Frontal cortex (tissue), 4 donors: ENCODE data around the gene YBX2. TPM values are rescaled to one million over a fixed set of nuclear protein-coding genes. Genes with fewer than 3 reads are reported as not detected.
"Not testable (repeated sequence)": the region's sequence is repeated elsewhere in the genome, so short reads cannot be mapped to it uniquely, and the experiment has no call there.

Experiments used
- DNase-seq, 2 donors: peaks; one replicate each; pipeline ENCODE4 v3.0.0; 2012; ENCODE audit warnings: low spot score in 2 of 2
- FAIRE-seq: peaks from 2 replicates; lab custom pipeline; 2012; peaks lifted over from hg19 to GRCh38; lab: Jason Lieb, UNC
- total RNA-seq: library from RNA; depleted of rRNA; stranded (reverse); fragments of >200 nt; gene quantifications from one replicate; pipeline ENCODE4 v1.2.3, GENCODE V29; 2014
- donor health status: control.
- donor health status: control.
- donor health status: control.

YBX2 gene
- total RNA-seq, 1 donor from 2014 or later, result 1.2 TPM

DNA sequence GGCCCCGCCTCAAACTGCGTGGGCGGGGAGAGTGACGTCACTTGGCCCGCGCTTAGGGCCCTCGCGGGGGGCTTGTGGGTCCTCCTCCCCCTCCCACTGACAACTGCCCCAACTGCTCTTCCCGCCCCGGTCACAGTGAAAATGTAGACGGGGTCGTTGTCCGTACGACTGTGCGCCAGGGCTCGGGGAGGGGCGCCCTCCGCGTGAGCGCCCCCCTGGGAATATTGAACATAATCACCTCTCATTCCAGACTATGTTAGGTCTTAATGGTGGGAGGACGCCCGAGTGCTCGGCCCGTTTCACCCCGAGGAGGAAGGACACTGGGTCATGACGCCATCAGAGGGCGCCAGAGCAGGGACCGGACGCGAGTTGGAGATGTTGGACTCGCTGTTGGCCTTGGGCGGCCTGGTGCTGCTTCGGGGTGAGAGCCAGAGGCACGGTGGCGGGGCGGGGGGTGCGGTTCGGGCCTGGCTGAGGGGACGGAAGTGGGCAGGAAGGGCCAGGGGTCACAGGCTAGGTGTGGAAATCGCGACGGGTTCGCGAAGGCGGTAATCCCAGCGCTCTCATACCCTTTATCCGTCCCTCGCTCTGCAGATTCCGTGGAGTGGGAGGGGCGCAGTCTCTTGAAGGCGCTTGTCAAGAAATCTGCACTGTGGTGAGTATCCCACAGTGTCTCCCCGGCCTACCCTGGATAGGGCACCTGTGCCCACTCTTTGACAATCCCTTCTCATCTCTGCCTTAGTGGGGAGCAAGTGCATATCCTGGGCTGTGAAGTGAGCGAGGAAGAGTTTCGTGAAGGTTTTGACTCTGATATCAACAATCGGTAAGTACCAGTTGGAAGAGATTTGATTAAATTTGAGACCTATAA, 42.0 kb downstream of the YBX2 start, which contains the start of gene ELP5:
Gene ELP5, plus strand, starts transcription at position 40 of the 868 bp plus-strand sequence. Its CDS starts 336 bp downstream, at position 376.
- DNase-seq (peak; percentile 82 to 90), FAIRE-seq (no peak)

DNA sequence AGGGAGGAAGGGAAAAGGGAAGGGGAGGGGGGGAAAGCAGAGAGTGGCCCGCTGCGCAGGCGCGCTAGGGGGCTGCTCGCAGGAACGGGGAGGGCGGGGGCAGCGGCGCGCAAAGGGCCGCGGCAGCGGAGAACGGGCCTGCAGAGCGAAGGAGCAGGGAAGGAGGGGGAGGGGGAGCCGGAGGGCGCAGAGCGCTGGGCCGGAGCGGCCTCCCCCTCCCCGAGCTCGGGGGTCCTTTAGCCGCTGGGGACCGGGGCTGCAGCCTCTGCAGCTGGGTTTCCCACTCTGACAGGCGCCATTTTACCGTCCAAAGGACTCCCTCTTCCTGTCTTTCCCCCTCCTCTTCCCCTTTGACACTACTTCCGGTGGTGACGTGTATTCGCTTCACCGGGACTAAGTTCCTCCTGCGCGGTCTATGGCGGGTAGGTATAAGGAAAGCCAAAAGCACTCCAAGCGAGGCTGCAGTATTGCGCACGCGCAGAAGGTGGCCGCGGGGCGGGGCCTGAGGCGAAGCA, 42.7 kb downstream of the YBX2 start, which contains the start of gene CTDNEP1:
Gene CTDNEP1, minus strand, starts transcription at position 74 of the 515 bp plus-strand sequence. CDS start 438 bp downstream, outside the sequence.
- FAIRE-seq (peak; percentile 47), DNase-seq (peak; percentile 97 to 98)

DNA sequence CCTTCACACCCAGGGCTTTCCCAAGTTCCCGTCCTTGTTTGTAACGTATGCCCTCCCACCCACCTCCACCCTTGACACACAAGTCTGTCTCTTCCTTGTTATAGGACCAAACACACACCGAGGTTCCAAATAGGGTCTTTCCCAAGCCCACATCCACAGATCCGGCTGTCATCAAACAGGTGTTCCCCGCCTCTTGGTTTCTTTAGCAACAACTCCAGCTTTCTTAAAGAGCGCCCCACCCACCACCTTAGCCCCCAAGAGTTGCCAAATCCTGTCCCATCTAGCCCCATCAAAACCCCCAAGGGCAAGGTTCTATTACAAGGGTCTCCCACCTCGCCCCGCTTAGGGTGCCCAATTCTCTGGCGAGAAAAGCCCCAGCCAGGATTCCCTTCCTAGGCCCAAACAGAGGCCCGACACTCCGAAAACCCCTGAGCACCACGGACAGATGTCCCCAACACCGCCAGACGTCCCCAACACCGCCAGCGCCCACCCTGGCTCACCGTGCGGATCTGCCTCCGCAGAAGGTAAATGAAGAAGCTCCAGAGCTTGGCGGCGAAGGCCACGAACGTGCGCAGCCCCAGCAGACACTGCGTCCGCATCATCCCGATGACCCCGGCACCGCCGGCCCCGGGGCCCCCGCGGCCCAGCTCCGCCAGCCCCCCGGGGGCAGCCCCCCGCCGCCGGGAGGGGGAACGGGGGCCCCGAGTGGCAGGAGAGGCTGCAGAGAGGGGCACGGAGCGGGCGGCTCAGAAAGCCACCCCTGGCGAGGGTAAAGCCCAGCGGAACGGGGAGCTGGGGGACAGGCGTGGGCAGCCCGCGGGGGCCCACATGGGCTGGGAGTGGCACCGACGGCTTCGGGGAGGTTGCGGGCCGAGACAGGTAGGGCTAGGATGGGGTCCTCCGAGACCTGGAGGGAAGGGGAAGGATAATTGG, 43.5 kb downstream of the YBX2 start:
- FAIRE-seq (no peak), DNase-seq (no peak)

DNA sequence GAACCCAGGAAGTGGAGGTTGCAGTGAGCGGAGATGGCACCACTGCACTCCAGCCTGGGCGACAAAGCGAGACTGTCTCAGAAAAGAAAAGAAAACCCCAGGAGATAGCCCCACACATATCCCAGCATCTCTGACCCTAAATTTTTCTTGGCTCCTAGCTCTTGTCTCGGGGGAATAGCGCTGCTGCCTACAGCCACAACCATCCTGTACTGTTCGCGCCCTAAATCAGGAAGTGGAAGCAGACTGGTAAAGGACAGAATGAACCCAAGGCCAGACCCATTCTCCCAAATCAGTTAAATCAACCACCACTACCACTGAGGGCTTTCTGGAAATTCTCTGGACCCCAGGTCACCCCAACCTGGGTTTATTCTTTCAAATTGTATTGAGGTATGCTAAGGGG, 44.6 kb downstream of the YBX2 start:
- no peak for FAIRE-seq

DNA sequence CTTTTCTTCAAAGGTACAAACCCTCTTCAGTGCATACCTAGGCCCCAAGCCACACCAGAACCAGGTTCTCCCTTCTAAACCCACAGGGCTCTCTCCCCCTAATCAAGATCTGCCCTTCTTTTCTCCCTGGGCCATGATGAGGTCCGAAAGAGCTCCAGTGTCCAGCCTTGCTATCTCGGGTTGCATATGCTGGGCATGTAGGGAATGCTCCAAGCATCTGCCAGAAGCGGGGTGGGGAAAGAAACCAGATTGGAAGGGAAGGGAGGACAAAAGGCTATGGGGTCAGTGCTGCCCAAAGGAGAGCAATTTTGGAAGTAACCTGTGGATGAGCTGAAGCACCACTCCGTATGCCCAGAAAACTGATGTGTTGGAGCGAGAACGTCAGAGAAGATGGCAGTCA, 45.2 kb downstream of the YBX2 start:
- FAIRE-seq (no peak), DNase-seq (no peak)

More for the DNA sequence above, 44.6 kb downstream of the YBX2 start:
- DNase-seq, result no peak

DNA sequence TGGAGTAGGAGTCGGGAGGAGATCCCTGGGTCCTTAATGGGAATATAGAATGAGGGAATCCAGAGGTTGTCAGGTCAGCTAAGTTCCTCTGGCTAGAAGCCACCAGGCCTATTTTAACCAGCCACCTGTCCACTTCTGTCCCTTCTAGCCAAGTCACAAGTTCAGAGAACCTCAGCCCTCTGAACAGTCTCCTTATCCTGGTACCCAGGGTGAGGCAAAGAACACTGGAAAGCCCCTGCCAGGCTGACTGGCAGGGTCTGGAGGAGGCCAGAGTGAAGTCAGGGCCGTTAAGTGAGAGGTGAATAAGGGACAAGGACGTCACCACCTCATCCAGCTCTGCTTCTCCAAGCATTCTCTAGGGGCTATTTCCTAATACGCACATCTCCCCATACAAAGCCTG, 45.6 kb downstream of the YBX2 start:
- no peak for FAIRE-seq
- no peak for DNase-seq

DNA sequence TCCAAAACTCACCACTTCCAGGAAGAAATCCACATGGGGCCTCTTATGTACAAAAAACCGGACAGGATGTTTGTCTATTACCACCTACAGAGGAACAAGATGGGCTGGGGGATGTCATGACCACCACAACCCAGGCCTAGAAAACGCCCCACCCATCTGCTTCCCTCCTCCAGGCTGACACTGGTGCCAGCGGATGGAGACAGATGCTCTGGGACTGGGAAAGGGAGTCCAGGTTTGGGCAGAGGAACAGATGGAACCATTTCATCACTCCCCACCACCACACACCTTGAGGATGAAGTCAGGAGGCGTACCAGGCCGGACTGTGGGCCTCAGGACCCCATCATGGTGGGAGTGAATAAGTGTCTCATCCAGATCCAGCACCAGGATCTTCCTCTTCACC, 47.7 kb downstream of the YBX2 start:
- no peak for DNase-seq
- FAIRE-seq, result no peak

DNA sequence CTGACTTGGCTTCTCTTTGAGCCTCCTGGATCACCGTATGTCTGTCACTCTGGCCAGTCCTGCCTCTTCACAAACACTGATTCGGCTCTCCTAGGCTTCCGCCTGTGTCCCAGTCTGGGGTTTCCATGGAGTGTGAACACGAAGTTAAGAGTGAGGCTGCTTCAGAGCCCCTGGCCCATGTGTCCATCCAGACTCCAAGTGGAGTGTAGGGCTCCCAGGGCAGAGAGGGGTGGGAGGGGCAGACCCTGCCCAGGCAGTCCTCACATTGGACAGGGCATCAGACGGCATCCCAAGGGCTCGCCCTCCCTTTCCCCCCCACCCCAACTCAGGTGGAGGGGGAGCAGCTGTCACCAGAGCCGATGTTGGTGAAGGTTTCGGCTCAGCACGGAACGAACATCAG, 50.6 kb downstream of the YBX2 start:
- DNase-seq, FAIRE-seq: not testable (repeated sequence)

DNA sequence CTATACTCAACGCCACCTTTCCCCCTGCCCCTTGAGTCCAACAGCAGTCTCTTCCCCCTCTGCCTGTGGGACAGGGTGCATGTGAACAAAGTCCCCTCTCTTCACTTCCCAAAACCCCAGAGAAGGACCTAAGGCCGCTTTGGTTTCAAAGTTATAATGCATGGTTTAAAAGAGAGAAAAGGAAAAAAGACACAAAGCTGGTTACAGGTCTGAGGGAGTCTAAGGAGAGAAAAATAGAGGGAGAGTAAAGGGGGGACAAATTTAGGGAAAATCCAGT, 51.0 kb downstream of the YBX2 start:
- no peak for FAIRE-seq
- no peak for DNase-seq

DNA sequence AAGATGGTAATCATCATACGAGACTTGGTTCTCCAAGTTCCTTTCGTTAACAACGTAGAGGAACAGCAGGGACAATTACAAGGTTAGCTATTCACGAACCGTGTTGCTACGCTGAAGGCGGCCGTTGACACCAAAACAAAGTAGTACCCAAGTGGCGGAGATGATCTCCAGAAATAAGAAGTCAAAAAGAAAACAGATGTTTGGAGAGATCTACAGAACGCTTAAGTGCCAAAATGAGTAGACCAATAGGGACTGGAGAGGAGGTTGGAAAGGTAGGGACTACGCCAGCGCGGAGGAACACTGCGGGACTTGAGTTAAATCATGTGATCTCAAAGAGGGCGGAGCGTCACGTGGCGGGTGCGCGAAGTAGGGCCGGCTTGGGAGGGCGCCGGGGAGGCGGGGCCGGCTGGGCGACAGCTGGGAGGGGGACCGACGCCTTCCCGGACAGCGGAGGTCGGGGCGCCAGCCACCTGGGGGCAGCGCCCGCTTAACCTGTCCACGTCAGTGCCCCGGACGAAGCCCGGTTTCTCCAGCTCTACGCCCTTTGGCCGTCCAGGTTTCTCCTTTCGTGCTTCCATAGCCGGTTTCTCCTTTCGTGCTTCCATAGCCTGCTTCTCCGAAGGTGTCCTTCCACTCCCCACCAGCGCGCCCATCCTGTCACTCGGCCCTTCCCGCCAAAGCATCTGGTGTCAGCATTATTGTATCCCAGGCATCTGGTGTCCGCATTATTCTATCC, 51.6 kb downstream of the YBX2 start:
- FAIRE-seq (no peak), DNase-seq (peak; percentile 91 to 93)

DNA sequence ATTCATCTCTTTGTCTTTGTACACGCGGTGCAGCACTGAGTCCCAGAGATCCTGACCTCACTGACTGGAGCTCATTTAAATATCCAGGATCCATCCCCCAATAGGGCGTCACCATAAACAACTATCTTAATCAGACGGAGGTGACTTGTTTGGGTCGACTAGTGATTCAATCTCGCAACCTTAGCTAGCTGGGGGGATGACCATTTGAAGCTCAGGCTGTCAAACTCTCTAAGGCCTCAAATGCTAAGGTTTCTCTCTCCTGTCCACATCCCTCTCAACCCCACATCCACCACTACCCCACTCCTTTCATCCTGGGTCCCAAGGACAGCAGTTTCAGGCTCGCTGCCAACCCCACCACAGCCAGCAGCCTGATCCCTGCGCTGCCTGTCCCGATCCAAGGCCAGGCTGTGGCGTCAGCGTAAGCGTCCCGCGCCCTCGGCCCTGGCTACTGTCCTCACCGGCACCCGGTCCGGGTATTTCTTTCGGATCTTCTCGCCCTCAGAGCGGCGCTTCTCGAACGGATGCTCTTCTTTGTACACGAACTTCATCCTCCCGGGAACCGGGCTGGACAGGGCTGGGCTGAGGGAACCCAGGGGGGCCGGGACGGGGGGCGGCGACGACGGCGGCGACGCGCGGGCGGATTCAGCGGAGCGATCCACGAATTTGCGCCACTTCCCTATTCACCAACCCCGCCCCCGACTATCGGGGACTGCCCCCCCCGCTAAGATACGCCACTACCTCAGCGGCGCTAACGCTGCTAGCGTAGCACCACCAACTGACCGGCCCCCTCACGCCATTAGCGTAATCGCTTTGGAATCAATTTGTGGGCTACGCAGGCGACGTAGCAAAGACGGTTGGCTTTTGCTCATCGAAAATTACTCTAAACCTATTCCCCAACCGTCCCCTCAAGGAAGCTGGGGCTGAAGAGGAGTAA, 52.4 kb downstream of the YBX2 start, which contains the start of gene GABARAP:
Gene GABARAP, minus strand, starts transcription at position 667 of the 934 bp plus-strand sequence. Its CDS starts 119 bp downstream, at position 548.
- no peak for FAIRE-seq
- DNase-seq, result peak; percentile 81 to 88

DNA sequence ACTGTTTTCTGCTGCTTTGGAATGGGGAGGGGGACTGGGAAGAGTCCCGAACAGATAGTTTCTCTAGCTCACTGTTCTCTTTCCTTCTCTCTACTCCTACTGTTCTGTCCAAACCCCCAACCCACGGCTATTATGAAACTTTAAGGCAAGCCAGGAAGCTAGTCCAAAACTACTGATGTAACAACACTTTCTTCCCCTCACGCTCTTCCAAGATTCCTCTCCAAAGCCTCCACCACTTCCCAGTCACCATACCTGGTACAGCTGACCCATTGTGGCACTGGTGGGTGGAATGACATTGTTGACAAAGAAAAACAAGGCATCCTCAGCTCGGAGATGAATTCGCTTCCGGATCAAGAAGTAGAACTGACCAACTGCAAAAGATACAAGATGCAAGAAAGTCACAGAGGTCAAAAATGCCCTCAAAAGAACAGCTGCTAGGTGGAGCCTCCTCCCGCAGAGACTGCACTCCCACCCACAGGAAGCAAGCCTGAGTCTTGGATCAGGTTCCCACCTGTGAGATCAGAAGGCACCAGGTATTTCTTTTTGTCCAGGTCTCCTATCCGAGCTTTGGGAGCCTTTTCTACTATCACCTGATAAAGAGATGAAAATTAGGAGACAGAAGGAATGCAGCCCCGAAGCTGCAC, 53.2 kb downstream of the YBX2 start:
- DNase-seq (no peak), FAIRE-seq (no peak)

DNA sequence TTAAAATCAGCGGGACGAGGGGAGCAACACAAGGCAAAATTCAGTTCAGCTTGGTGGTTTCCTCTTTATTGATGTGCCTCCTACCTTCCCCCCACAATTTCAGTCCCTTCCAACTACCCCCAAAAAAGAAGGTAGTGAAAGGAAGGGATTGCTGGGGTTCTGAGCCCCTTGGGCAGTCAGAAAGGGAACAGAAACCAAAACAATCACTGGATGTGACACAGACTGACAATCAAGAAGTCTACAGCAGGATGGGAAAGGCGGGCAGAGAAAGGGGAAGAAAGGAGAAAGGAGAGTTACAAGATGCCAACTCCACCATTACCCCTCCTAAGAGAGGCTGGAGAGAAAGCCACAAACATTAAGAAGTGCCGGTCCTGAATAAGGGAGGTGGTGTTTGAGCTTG, 54.1 kb downstream of the YBX2 start:
- DNase-seq, result no peak
- FAIRE-seq, result no peak

DNA sequence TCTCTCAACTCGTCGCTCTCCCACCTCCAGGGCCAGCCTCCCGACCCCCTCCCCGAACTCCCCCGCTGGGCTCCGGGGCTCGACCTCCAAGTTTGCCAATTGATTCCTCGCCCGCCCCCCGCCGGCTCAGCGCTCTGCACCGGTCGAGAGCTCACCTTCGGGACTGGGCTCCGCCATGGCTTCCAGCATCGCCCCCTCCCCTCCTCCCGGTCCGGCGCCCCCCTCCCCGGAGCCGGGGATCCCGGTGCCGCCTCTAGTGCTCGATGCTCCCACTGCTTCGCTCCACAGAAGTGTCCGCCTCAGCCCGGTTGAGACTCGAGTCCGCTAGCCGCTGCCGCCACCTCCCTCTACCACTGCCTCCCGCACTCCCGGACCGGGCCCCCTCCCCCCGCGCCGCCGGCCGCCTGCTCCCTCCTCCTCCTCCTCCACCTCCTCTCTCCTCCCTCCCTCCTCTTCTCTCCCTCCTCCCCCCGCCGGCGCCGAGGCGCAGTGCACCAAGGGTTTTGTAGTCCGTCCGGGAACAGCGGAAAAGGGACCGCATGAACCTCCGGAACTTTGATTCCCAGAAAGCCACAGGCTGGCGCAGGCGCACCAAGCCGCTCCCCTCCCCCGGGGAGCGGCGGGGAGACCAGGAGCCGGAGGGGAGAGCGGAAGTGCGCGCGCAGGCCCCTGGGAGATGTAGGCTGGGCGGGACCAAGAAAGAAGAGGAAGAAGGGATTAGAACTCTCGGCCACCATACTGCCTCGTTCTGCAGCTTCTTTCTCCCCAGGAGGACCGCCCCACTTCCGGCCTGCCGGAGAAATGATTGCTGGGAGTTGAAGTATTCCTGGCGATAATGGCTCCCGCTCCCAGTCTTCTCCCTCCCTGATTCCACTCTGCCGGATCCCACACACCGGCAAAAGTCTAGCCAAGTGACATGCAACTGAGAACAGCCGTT, 55.1 kb downstream of the YBX2 start, which contains the start of gene PHF23:
Gene PHF23, minus strand, starts transcription at position 367 of the 937 bp plus-strand sequence. Its CDS starts 178 bp downstream, at position 189.
- DNase-seq, result peak; percentile 98
- peak; percentile 73 for FAIRE-seq

DNA sequence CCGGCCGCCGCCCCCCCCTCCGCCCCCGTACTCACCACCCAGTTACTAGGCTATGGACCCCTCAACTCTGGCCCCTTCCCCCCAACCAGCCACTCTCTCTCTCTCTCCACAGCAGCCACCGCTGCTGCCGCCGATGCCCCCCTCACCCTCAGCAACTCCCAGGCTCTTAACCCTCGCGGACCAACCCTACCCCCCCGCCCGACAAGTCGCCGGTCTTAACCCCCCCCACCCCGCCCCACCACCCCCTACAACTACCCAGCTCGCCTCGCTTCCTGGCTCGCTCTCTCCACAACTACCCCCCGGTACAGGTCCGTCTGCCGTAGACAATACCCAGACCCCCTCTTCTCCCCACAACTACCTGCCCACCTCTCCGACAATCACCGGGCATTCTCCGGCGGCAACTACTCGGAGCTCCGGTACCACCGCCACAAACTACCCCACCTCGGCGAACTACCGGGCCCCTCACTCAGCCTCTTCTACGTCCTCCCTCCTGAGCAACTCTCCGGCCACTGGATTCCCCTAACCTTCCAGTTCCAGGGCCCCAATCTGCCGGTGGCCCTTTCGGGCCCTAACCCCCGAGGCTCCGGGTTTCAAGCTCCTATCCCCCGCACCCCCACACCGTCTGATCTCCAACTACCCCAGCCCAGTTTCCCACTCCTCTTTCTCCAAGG, 55.9 kb downstream of the YBX2 start:
- DNase-seq, result no peak
- FAIRE-seq, result no peak
